H54 (cell line): Measurements from ENCODE around the gene NUDT21.
"Not testable (repeated sequence)": the region's sequence is repeated elsewhere in the genome, so short reads cannot be mapped to it uniquely, and the experiment has no call there.

Experiments
- DNase-seq: peaks from one replicate; pipeline ENCODE4 v3.0.0; 2011; ENCODE audit warnings: low spot score, mixed read lengths; ENCODE audit not compliant: insufficient read length
- FAIRE-seq: peaks from 3 replicates; lab custom pipeline; 2011; peaks lifted over from hg19 to GRCh38; lab: Jason Lieb, UNC
- POLR2A ChIP-seq: IDR thresholded peaks from 2 replicates; pipeline ENCODE4 v1.6.1; 2011; ENCODE audit warnings: low read depth, mild to moderate bottlenecking, low read length

Gene NUDT21

GRCh38 chr16:56419740-56420548, 31.2 kb downstream of the NUDT21 start:
- DNase-seq: no peak
- no peak for TF ChIP-seq POLR2A
- FAIRE-seq: no peak

GRCh38 chr16:56417138-56417537, 34.0 kb downstream of the NUDT21 start:
- TF ChIP-seq POLR2A: no peak
- no peak for FAIRE-seq
- DNase-seq: no peak

- FAIRE-seq: no peak
- no peak for DNase-seq
- no peak for TF ChIP-seq POLR2A
These were observed 35.3 kb downstream of the NUDT21 start for GRCh38 chr16:56415875-56416274.

GRCh38 chr16:56414366-56414765, 36.8 kb downstream of the NUDT21 start:
- TF ChIP-seq POLR2A: no peak
- DNase-seq: no peak
- no peak for FAIRE-seq

GRCh38 chr16:56413381-56413780, 37.8 kb downstream of the NUDT21 start:
- DNase-seq: no peak
- no peak for FAIRE-seq
- no peak for TF ChIP-seq POLR2A

- no peak for TF ChIP-seq POLR2A
- DNase-seq (no peak), FAIRE-seq (no peak)
These were observed 39.5 kb downstream of the NUDT21 start for GRCh38 chr16:56411624-56412023.

- no peak for TF ChIP-seq POLR2A
- DNase-seq (no peak), FAIRE-seq (no peak)
These were observed 40.0 kb downstream of the NUDT21 start for GRCh38 chr16:56411123-56411522.

- peak; percentile 27 for FAIRE-seq
- no peak for DNase-seq
- no peak for TF ChIP-seq POLR2A
These were observed 41.9 kb downstream of the NUDT21 start for GRCh38 chr16:56409195-56409594.

- FAIRE-seq: no peak
- no peak for TF ChIP-seq POLR2A
- no peak for DNase-seq
These were observed 42.6 kb downstream of the NUDT21 start for GRCh38 chr16:56408379-56409098.

GRCh38 chr16:56405977-56406672, 45.0 kb downstream of the NUDT21 start:
- DNase-seq (no peak), FAIRE-seq (no peak)
- no peak for TF ChIP-seq POLR2A

GRCh38 chr16:56401482-56401881, 49.6 kb downstream of the NUDT21 start:
- FAIRE-seq (no peak), DNase-seq (no peak)
- TF ChIP-seq POLR2A: no peak

- DNase-seq: no peak
- FAIRE-seq: no peak
- TF ChIP-seq POLR2A: no peak
These were observed 50.7 kb downstream of the NUDT21 start for GRCh38 chr16:56400458-56400857.

GRCh38 chr16:56399486-56399885, 51.6 kb downstream of the NUDT21 start:
- FAIRE-seq (no peak), DNase-seq (no peak)
- TF ChIP-seq POLR2A: no peak

GRCh38 chr16:56399047-56399446, 52.1 kb downstream of the NUDT21 start:
- DNase-seq: no peak
- TF ChIP-seq POLR2A: no peak
- no peak for FAIRE-seq

- FAIRE-seq, DNase-seq: not testable (repeated sequence)
These were observed 54.4 kb downstream of the NUDT21 start for GRCh38 chr16:56396724-56397123.
